ENCODE measurements around the gene SERPINB13. TPM values are rescaled to one million over a fixed set of nuclear protein-coding genes. Genes with fewer than 3 reads are reported as not detected.

The SERPINB13 gene
- total RNA-seq, 2 donors from 2014 or later = not detected

GRCh38 chr18:63604791-63605567 is 17.8 kb downstream of the SERPINB13 start:
- Histone ChIP-seq H3K27me3 (no peaks in the 10 kb centered on the region), H3K36me3 (replicated peaks in 1 of 2; ENCODE audit: insufficient read depth in 1 of 2, low read depth in 2 of 2) (no peaks in the 10 kb centered on the region), H3K4me3 (no peak overlapping the region), H3K27ac (no peak overlapping the region), H3K4me1 (no peaks in the 10 kb centered on the region), H3K9me3 (no peaks in the 10 kb centered on the region)
- DNase-seq (peak in 1 of 4 donors; percentile 9), ATAC-seq (peak; percentile 33)
- no peak for TF ChIP-seq POLR2A (IDR thresholded peaks at IDR 0.05)
- TF ChIP-seq CTCF (IDR thresholded peaks at IDR 0.05) = no peak
- intact Hi-C loops (cut with DNase I) = no loop called here
- 42 to 48% methylated on average over 4 of the region's 4 CpGs for WGBS, 2 donors

- no peak overlapping the region for H3K4me3 ChIP-seq
- intact Hi-C loops (cut with DNase I) = no loop called here
Observed at GRCh38 chr18:63606526-63606925, 19.4 kb downstream of the SERPINB13 start.

GRCh38 chr18:63613420-63613819 is 26.3 kb downstream of the SERPINB13 start:
- no peak overlapping the region for H3K4me3 ChIP-seq
- no peaks in the 10 kb centered on the region for H3K4me1 ChIP-seq
- DNase-seq (no peak), ATAC-seq (no peak)
- TF ChIP-seq CTCF (IDR thresholded peaks at IDR 0.05) (no peak), POLR2A (IDR thresholded peaks at IDR 0.05) (no peak)
- H3K36me3 ChIP-seq (replicated peaks in 1 of 2; ENCODE audit: insufficient read depth in 1 of 2, low read depth in 2 of 2) = no peaks in the 10 kb centered on the region
- no peaks in the 10 kb centered on the region for H3K27me3 ChIP-seq
- no peaks in the 10 kb centered on the region for H3K9me3 ChIP-seq
- no peak overlapping the region for H3K27ac ChIP-seq
- 75 to 79% methylated on average over 4 of the region's 4 CpGs for WGBS, 2 donors
- intact Hi-C loops (cut with DNase I) = no loop called here

More at GRCh38 chr18:63606526-63606925, 19.4 kb downstream of the SERPINB13 start:
- Histone ChIP-seq H3K36me3 (replicated peaks in 1 of 2; ENCODE audit: insufficient read depth in 1 of 2, low read depth in 2 of 2) (no peaks in the 10 kb centered on the region), H3K27ac (no peak overlapping the region), H3K9me3 (no peaks in the 10 kb centered on the region), H3K27me3 (no peaks in the 10 kb centered on the region), H3K4me1 (no peaks in the 10 kb centered on the region)
- WGBS, 2 donors = 76 to 78% methylated on average over 3 of the region's 3 CpGs
- ATAC-seq (no peak), DNase-seq (no peak)
- no peak for TF ChIP-seq CTCF (IDR thresholded peaks at IDR 0.05)
- TF ChIP-seq POLR2A (IDR thresholded peaks at IDR 0.05) = no peak

GRCh38 chr18:63617049-63617914 is 30.1 kb downstream of the SERPINB13 start:
- no peak overlapping the region for H3K27ac ChIP-seq
- 16 to 18% methylated on average over 3 of the region's 3 CpGs for WGBS, 2 donors
- DNase-seq = no peak
- H3K4me1 ChIP-seq = no peaks in the 10 kb centered on the region
- no peak overlapping the region for H3K4me3 ChIP-seq
- H3K27me3 ChIP-seq = no peaks in the 10 kb centered on the region
- H3K36me3 ChIP-seq (replicated peaks in 1 of 2; ENCODE audit: insufficient read depth in 1 of 2, low read depth in 2 of 2) = no peaks in the 10 kb centered on the region
- H3K9me3 ChIP-seq = no peaks in the 10 kb centered on the region
- no peak for ATAC-seq
- intact Hi-C loops (cut with DNase I) = no loop called here
- TF ChIP-seq CTCF (IDR thresholded peaks at IDR 0.05) (no peak), POLR2A (IDR thresholded peaks at IDR 0.05) (no peak)

All from body of pancreas (tissue), 4 donors.